K562 (cell line): ENCODE results near the gene CA7. TPM values are rescaled to one million over a fixed set of nuclear protein-coding genes. Genes with fewer than 3 reads are reported as not detected.

ENCODE experiments used
- CREM ChIP-seq: IDR thresholded peaks from 2 replicates; pipeline ENCODE4 v1.6.1; 2014; ENCODE audit warnings: antibody characterized with exemption, low read depth
- CTBP1 ChIP-seq: fragments of 450-650 bp; IDR thresholded peaks from 2 replicates; pipeline ENCODE4 v1.6.1; 2016; ENCODE audit warnings: borderline replicate concordance
- GATA2 ChIP-seq: sonication (generic); formaldehyde crosslinking; IDR thresholded peaks from 2 replicates; pipeline ENCODE4 v1.4.0; 2020; ENCODE audit warnings: mild to moderate bottlenecking, missing genetic modification reagents
- KAT8 ChIP-seq: fragments of 450-650 bp; IDR thresholded peaks from 2 replicates; pipeline ENCODE4 v1.6.1; 2016; ENCODE audit warnings: low read depth, mild to moderate bottlenecking
- MGA ChIP-seq: fragments of 450-650 bp; IDR thresholded peaks from 2 replicates; pipeline ENCODE4 v1.6.1; 2016; ENCODE audit warnings: mild to moderate bottlenecking, moderate library complexity
- RBM15 ChIP-seq: fragments of 200-400 bp; formaldehyde crosslinking; IDR thresholded peaks from 2 replicates; pipeline ENCODE4 v1.6.1; 2018; ENCODE audit warnings: mild to moderate bottlenecking, low read length, moderate library complexity; ENCODE audit not compliant: insufficient read depth
- SMAD4 ChIP-seq: fragments of 250-450 bp; sonication (Bioruptor Pico); conservative IDR thresholded peaks from 2 replicates; pipeline ENCODE4 v1.8.0; 2021; ENCODE audit warnings: inconsistent platforms, mild to moderate bottlenecking, moderate library complexity
- SRF ChIP-seq, 2 experiments: fragments of 250-450, 450-650 bp in 1 of 2; sonication (Bioruptor Pico) in 1 of 2; sonication (generic) in 1 of 2; formaldehyde crosslinking; IDR thresholded peaks; 2 replicates each; pipeline versions ENCODE4 v1.5.0 to v1.5.1; 2020 to 2022; ENCODE audit warnings: mild to moderate bottlenecking in 1 of 2, missing genetic modification reagents in 1 of 2
- SUPT5H ChIP-seq: fragments of 450-650 bp; IDR thresholded peaks from 2 replicates; pipeline ENCODE4 v1.6.1; 2016
- XRCC3 ChIP-seq: fragments of 450-650 bp; IDR thresholded peaks from 2 replicates; pipeline ENCODE4 v1.6.1; 2017; ENCODE audit warnings: mild to moderate bottlenecking, moderate library complexity
- ZNF277 ChIP-seq: fragments of 250-450 bp; sonication (Bioruptor Pico); IDR thresholded peaks from 2 replicates; pipeline ENCODE4 v1.8.0; 2022; ENCODE audit warnings: inconsistent platforms, mild to moderate bottlenecking, moderate library complexity, borderline replicate concordance
- ZNF695 ChIP-seq: fragments of 450-650 bp; formaldehyde crosslinking; IDR thresholded peaks from 2 replicates; pipeline ENCODE4 v1.4.0; 2020; ENCODE audit warnings: mild to moderate bottlenecking, moderate library complexity
- polyA plus RNA-seq, 8 experiments: library from polyadenylated mRNA; depleted of rRNA in 4 of 8; stranded (reverse) in 5 of 8; unstranded in 3 of 8; fragments of >200 nt; fragmentation: Nextera tagmentation in 2 of 8; fragmentation: Illumina TruSeq in 1 of 8; extraction: Ambion mirVana in 2 of 8; extraction: Trizol in 1 of 8; gene quantifications; 2 replicates each; pipeline versions ENCODE4 v1.2.1 to v1.2.3, GENCODE V29; 2011 to 2014; ENCODE audit warnings: inconsistent platforms in 1 of 8, missing spikeins in 1 of 8
- total RNA-seq, 7 experiments: library from RNA; depleted of rRNA in 6 of 7; stranded (reverse); fragments of >200 nt in 6 of 7; fragmentation: Illumina TruSeq in 2 of 7; extraction: Trizol in 2 of 7; gene quantifications; 2 replicates each; pipeline versions ENCODE4 v1.2.1 to v1.2.3, GENCODE V29; 2011 to 2021; ENCODE audit warnings: low replicate concordance in 1 of 7
- TF ChIP-seq, protein P1 (sequence below): fragments of 250-450 bp; sonication (Bioruptor Pico); IDR thresholded peaks from 2 replicates; pipeline ENCODE4 v1.5.0; 2021
- TF ChIP-seq, protein P2 (sequence below): fragments of 450-650 bp; formaldehyde crosslinking; IDR thresholded peaks from 2 replicates; pipeline ENCODE4 v1.4.0; 2022; ENCODE audit warnings: missing genetic modification characterization

CA7 gene
- total and polyA plus RNA-seq, 9 of the 15 experiments (the other 6 are each of a cell fraction or from before 2014, with no cell fraction given): 0.03 to 0.07 (median 0.05) TPM; not detected in 5

DNA sequence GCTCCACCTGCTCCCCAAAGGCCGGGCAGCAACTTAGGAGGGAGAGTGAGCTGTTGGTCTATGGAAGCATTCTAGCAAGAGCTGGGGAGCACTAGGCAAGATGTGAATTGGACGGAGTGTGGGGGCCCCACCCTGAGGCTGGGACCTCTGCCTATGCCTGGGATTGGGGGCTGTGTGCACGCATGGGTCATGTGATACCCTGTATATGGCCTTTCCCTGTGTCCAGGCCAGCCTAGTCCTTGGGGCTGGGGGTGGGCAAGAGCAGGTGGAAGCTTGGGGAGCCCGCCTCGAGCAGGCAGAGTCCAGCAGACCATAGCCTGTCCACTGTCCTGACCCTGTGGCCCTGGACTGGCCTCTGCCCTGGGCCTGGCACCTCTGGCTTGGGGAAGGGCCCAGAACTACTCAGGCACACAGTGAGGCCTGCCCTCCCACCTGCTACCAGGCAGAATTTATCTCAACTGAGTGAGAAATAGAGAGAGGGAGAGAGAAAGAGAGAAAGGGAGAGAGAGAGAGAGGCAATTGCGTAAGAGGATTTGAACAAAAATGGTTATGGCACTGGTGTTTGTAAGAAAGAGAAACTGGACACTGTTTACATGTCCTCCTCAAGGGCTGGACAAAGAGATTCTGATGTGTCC, 55.2 kb downstream of the CA7 start (continued):
- TF ChIP-seq, protein P1, sequence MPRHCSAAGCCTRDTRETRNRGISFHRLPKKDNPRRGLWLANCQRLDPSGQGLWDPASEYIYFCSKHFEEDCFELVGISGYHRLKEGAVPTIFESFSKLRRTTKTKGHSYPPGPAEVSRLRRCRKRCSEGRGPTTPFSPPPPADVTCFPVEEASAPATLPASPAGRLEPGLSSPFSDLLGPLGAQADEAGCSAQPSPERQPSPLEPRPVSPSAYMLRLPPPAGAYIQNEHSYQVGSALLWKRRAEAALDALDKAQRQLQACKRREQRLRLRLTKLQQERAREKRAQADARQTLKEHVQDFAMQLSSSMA (CRISPR knock-in tag): no peak
- no peak for TF ChIP-seq KAT8
- no peak for TF ChIP-seq RBM15
- no peak for TF ChIP-seq GATA2 (CRISPR knock-in tag)
- TF ChIP-seq CREM: no peak
- no peak for TF ChIP-seq SMAD4 (CRISPR knock-in tag)
- TF ChIP-seq SUPT5H: no peak
- TF ChIP-seq CTBP1: no peak
- TF ChIP-seq XRCC3: no peak
- no peak for TF ChIP-seq SRF (CRISPR knock-in tag; IDR thresholded peaks at IDR 0.05)
- TF ChIP-seq, protein P2, sequence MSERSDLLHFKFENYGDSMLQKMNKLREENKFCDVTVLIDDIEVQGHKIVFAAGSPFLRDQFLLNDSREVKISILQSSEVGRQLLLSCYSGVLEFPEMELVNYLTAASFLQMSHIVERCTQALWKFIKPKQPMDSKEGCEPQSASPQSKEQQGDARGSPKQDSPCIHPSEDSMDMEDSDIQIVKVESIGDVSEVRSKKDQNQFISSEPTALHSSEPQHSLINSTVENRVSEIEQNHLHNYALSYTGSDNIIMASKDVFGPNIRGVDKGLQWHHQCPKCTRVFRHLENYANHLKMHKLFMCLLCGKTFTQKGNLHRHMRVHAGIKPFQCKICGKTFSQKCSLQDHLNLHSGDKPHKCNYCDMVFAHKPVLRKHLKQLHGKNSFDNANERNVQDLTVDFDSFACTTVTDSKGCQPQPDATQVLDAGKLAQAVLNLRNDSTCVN (CRISPR knock-in tag): peak; percentile 56; the same call in 1 of the 2 replicates
- TF ChIP-seq ZNF695 (CRISPR knock-in tag): no peak
- TF ChIP-seq MGA: no peak; the same call in 1 of the 2 replicates
- TF ChIP-seq ZNF277: no peak
